GM12878 (cell line): ENCODE data around the gene CAV1. TPM values are rescaled to one million over a fixed set of nuclear protein-coding genes. Genes with fewer than 3 reads are reported as not detected.

Experiments
- ATAC-seq: fragments of 200-7000 bp; cut with Tn5 transposase; 3 replicates; pipeline ENCODE4 v1.9.1; 2020; ENCODE audit warnings: mild to moderate bottlenecking, moderate library complexity
- BruUV-seq: library from RNA; stranded (reverse); fragments of 400-500 nt; replicated peaks from 2 replicates; lab custom pipeline; 2021; lab: Mats Ljungman, UMichigan
- CTCF ChIA-PET: fragments of 300-600 bp; sonication (Branson Sonifier 250); formaldehyde crosslinking; extraction: SDS; loops from one replicate; lab custom pipeline; 2021; ENCODE audit warnings: inconsistent platforms; lab: Yijun Ruan, JAX
- POLR2A ChIA-PET: fragments of 350-600 bp; formaldehyde crosslinking; extraction: SDS; loops from one replicate; lab custom pipeline; 2021; ENCODE audit warnings: inconsistent platforms; lab: Charles Lee
- RAD21 ChIA-PET: fragments of 300-600 bp; sonication (Branson Sonifier 250); formaldehyde crosslinking; loops from one replicate; lab custom pipeline; 2023; ENCODE audit warnings: antibody characterized with exemption; ENCODE audit not compliant: unreplicated experiment; lab: Charles Lee
- SMC1A ChIA-PET: fragments of 300-600 bp; sonication (Branson Sonifier 250); formaldehyde crosslinking; loops from one replicate; lab custom pipeline; 2023; ENCODE audit not compliant: unreplicated experiment, uncharacterized antibody; lab: Charles Lee
- DNase-seq: peaks from one replicate; pipeline ENCODE4 v3.0.0-alpha.2; 2011; ENCODE audit warnings: low read depth, low spot score
- FAIRE-seq: peaks from 3 replicates; lab custom pipeline; 2011; peaks lifted over from hg19 to GRCh38; lab: Jason Lieb, UNC
- H2AFZ ChIP-seq: 2 replicates; pipeline ENCODE4 v1.6.0; 2011; ENCODE audit warnings: low read depth, low read length, control low read depth; ENCODE audit not compliant: control insufficient read depth
- H3K27ac ChIP-seq: 2 replicates; pipeline ENCODE4 v1.5.1; 2011; ENCODE audit warnings: control low read depth; ENCODE audit not compliant: control insufficient read depth, insufficient read depth
- H3K27me3 ChIP-seq, 2 experiments: replicated peaks in 1 of 2; 2 replicates each; pipeline versions ENCODE4 v1.6.0 to v1.6.1; 2011; ENCODE audit warnings: low read length in 1 of 2; ENCODE audit not compliant: control insufficient read depth in 2 of 2, insufficient read depth in 2 of 2
- H3K36me3 ChIP-seq, 2 experiments: 2 replicates each; pipeline ENCODE4 v1.5.1; 2011; ENCODE audit warnings: low read length in 1 of 2; ENCODE audit not compliant: control insufficient read depth in 2 of 2, insufficient read depth in 2 of 2
- H3K4me1 ChIP-seq: 2 replicates; pipeline ENCODE4 v1.6.1; 2011; ENCODE audit warnings: mild to moderate bottlenecking, low read length, moderate library complexity, mixed read lengths; ENCODE audit not compliant: control insufficient read depth, insufficient read depth
- H3K4me2 ChIP-seq: 2 replicates; pipeline ENCODE4 v1.6.0; 2011; ENCODE audit warnings: control low read depth; ENCODE audit not compliant: control insufficient read depth, insufficient read depth
- H3K4me3 ChIP-seq: fragments of 200-600 bp; sonication (generic); 2 replicates; pipeline ENCODE4 v1.5.1; 2016
- H3K79me2 ChIP-seq: 2 replicates; pipeline ENCODE4 v1.6.0; 2011; ENCODE audit warnings: low read length; ENCODE audit not compliant: control insufficient read depth, insufficient read depth
- H3K9ac ChIP-seq: 2 replicates; pipeline ENCODE4 v1.8.0; 2011; ENCODE audit warnings: low read length, control low read depth, mixed read lengths; ENCODE audit not compliant: control insufficient read depth, insufficient read depth
- H3K9me3 ChIP-seq: replicated peaks from 3 replicates; pipeline ENCODE4 v1.5.1; 2011; ENCODE audit warnings: mild to moderate bottlenecking, low read length; ENCODE audit not compliant: control insufficient read depth, insufficient read depth
- H4K20me1 ChIP-seq: 2 replicates; pipeline ENCODE4 v1.6.0; 2011; ENCODE audit not compliant: control insufficient read depth, insufficient read depth
- FOS ChIP-seq: IDR thresholded peaks from 3 replicates; pipeline ENCODE4 v1.6.1; 2011; ENCODE audit warnings: borderline replicate concordance; ENCODE audit not compliant: insufficient read length; ENCODE audit errors: extremely low read depth
- HCFC1 ChIP-seq: fragments of 150-350 bp; IDR thresholded peaks from 2 replicates; pipeline ENCODE4 v1.6.1; 2014; ENCODE audit warnings: low read length
- IKZF1 ChIP-seq: fragments of 450-650 bp; conservative IDR thresholded peaks from 2 replicates; pipeline ENCODE4 v1.6.1; 2017; ENCODE audit warnings: antibody characterized with exemption, mild to moderate bottlenecking
- IRF5 ChIP-seq: fragments of 450-650 bp; IDR thresholded peaks from 2 replicates; pipeline ENCODE4 v1.6.1; 2017; ENCODE audit warnings: borderline replicate concordance
- MTA2 ChIP-seq: fragments of 450-650 bp; IDR thresholded peaks from 2 replicates; pipeline ENCODE4 v1.6.1; 2016; ENCODE audit warnings: low read depth, mild to moderate bottlenecking, moderate library complexity
- RFX5 ChIP-seq: IDR thresholded peaks from 2 replicates; pipeline ENCODE4 v1.6.1; 2011; ENCODE audit warnings: low read depth, low read length, improper control_type of control experiment
- SREBF1 ChIP-seq: IDR thresholded peaks from 2 replicates; pipeline ENCODE4 v1.6.1; 2012; ENCODE audit warnings: mild to moderate bottlenecking, low read length
- ZNF217 ChIP-seq: fragments of 450-650 bp; IDR thresholded peaks from 2 replicates; pipeline ENCODE4 v1.6.1; 2017; ENCODE audit warnings: antibody characterized with exemption, mild to moderate bottlenecking
- ZNF24 ChIP-seq: fragments of 450-650 bp; IDR thresholded peaks from 2 replicates; pipeline ENCODE4 v1.6.1; 2017; ENCODE audit warnings: antibody characterized with exemption, mild to moderate bottlenecking
- ZNF274 ChIP-seq: IDR thresholded peaks from one replicate; pipeline ENCODE4 v1.8.0; 2011; ENCODE audit not compliant: insufficient read length, insufficient read depth
- ZNF384 ChIP-seq: IDR thresholded peaks from 2 replicates; pipeline ENCODE4 v1.6.1; 2012; ENCODE audit warnings: low read depth, mild to moderate bottlenecking, low read length, improper control_type of control experiment, borderline replicate concordance
- WGBS: methylation state at CpG from one replicate; pipeline ENCODE4 v1.1.6; 2016; ENCODE audit warnings: low lambda C conversion rate; ENCODE audit not compliant: insufficient replicate concordance, insufficient coverage; ENCODE audit errors: missing lambda C conversion rate; 5-methylcytosine and 5-hydroxymethylcytosine counted together
- in situ Hi-C: fragments of 300-500 bp; cut with MboI; formaldehyde crosslinking; loops from 9 replicates; pipeline ENCODE4 v1.14.3; 2018; ENCODE audit warnings: mixed read lengths
- intact Hi-C: fragments of 100-400 bp; cut with micrococcal nuclease; formaldehyde crosslinking; loops from one replicate; pipeline ENCODE4 v1.14.2; 2022; ENCODE audit not compliant: unreplicated experiment
- polyA plus RNA-seq, 11 experiments: library from polyadenylated mRNA; depleted of rRNA in 4 of 11; unstranded in 6 of 11; stranded (reverse) in 5 of 11; fragments of >200 nt; fragmentation: Nextera tagmentation in 4 of 11; fragmentation: Illumina TruSeq in 1 of 11; extraction: Ambion mirVana in 4 of 11; extraction: Trizol in 1 of 11; gene quantifications; 1 replicate in 1 of 11; 2 replicates in 10 of 11; pipeline versions ENCODE4 v1.2.1 to v1.2.3, GENCODE V29; 2011 to 2016; ENCODE audit warnings: inconsistent platforms in 2 of 11, missing spikeins in 2 of 11, low read depth in 1 of 11
- total RNA-seq, 4 experiments: library from RNA; depleted of rRNA in 3 of 4; stranded (reverse); fragments of >200 nt in 3 of 4; fragmentation: Illumina TruSeq in 1 of 4; extraction: Trizol in 1 of 4; gene quantifications; 2 replicates each; pipeline versions ENCODE4 v1.2.1 to v1.2.3, GENCODE V29; 2013 to 2021
- TF ChIP-seq, protein P1 (sequence below): fragments of 450-650 bp; formaldehyde crosslinking; IDR thresholded peaks from 2 replicates; pipeline ENCODE4 v1.4.0; 2022; ENCODE audit warnings: mild to moderate bottlenecking, moderate library complexity

Gene CAV1
- total and polyA plus RNA-seq, 10 of the 15 experiments (the other 5 are each of a cell fraction or from before 2014, with no cell fraction given): 0.45 to 26.5 (median 2.0) TPM

DNA sequence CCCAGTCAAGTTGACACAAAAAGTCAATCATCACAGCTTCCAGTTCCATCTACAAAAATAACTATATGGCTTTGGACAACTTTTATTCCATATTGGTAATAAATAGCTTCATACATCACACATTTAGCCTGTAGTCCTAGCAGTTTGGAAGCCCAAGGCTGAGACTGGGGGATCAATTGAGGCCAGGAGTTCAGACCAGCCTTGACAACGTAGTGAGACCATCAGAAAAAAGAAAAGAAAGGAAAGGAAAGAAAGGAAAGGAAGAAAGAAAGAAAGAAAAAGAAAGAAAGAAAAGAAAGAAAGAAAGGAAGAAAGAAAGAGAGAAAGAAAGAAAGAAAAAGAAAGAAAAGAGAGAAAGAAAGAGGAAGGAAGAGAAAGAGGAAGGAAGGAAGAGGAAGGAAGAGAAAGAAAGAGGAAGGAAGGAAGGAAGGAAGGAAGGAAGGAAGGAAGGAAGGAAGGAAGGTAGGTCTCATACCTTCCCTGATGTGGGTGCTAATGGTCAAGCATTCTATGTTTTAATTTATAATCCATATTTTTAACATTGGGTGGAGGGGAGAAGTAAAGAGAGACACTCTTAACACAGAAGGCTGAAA, 37.8 kb downstream of the CAV1 start:
- H3K27ac ChIP-seq: no peak overlapping the region
- H3K4me2 ChIP-seq: no peak overlapping the region
- no peak overlapping the region for H3K4me3 ChIP-seq
- no peak overlapping the region for H2AFZ ChIP-seq
- FAIRE-seq (no peak), ATAC-seq (no peak), DNase-seq (no peak)
- ChIA-PET CTCF (interaction anchor here (1.0 to 1.8 kb wide), 2 partner anchors 12 to 24 kb away, joined by 3 to 5 read pairs; no protein-coding TSS in a partner anchor), RAD21 (no interaction called here), POLR2A (no interaction called here)
- H3K9ac ChIP-seq: no peak overlapping the region
- no peaks in the 10 kb centered on the region for H4K20me1 ChIP-seq
- H3K36me3 ChIP-seq: no peaks in the 10 kb centered on the region
- H3K27me3 ChIP-seq: no peaks in the 10 kb centered on the region
- no TSS peak for BruUV-seq
- in situ Hi-C loops: no loop called here
- intact Hi-C loops: no loop called here
- no peaks in the 10 kb centered on the region for H3K4me1 ChIP-seq
- no peaks in the 10 kb centered on the region for H3K9me3 ChIP-seq
- 82% methylated on average over 1 of the region's 1 CpG for WGBS
- TF ChIP-seq, protein P1, sequence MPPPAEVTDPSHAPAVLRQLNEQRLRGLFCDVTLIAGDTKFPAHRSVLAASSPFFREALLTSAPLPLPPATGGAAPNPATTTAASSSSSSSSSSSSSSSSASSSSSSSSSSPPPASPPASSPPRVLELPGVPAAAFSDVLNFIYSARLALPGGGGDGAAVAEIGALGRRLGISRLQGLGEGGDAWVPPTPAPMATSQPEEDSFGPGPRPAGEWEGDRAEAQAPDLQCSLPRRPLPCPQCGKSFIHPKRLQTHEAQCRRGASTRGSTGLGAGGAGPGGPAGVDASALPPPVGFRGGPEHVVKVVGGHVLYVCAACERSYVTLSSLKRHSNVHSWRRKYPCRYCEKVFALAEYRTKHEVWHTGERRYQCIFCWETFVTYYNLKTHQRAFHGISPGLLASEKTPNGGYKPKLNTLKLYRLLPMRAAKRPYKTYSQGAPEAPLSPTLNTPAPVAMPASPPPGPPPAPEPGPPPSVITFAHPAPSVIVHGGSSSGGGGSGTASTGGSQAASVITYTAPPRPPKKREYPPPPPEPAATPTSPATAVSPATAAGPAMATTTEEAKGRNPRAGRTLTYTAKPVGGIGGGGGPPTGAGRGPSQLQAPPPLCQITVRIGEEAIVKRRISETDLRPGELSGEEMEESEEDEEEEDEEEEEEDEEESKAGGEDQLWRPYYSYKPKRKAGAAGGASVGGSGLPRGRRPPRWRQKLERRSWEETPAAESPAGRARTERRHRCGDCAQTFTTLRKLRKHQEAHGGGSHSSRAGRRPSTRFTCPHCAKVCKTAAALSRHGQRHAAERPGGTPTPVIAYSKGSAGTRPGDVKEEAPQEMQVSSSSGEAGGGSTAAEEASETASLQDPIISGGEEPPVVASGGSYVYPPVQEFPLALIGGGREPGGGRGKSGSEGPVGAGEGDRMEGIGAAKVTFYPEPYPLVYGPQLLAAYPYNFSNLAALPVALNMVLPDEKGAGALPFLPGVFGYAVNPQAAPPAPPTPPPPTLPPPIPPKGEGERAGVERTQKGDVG (CRISPR knock-in tag): no peak
- TF ChIP-seq ZNF24: no peak
- no peak for TF ChIP-seq MTA2
- no peak for TF ChIP-seq IKZF1
- no peak for TF ChIP-seq ZNF384
- no peak for TF ChIP-seq IRF5
- no peak for TF ChIP-seq RFX5
- TF ChIP-seq ZNF217: no peak
- no peak for TF ChIP-seq FOS
- no peak for TF ChIP-seq HCFC1
- no peak for TF ChIP-seq SREBF1
- no peak for TF ChIP-seq ZNF274
- TF ChIP-seq, all 136 proteins: peak for 0
- SMC1A ChIA-PET: interaction anchor here (1.4 to 1.5 kb wide), 2 partner anchors 12 to 26 kb away, joined by 3 to 4 read pairs; no protein-coding TSS in a partner anchor
- H3K79me2 ChIP-seq: no peaks in the 10 kb centered on the region
